GM12878 (cell line): ENCODE measurements around the gene SATB2. TPM values are rescaled to one million over a fixed set of nuclear protein-coding genes. Genes with fewer than 3 reads are reported as not detected.

Source experiments
- ATAC-seq: fragments of 200-7000 bp; cut with Tn5 transposase; 3 replicates; pipeline ENCODE4 v1.9.1; 2020; ENCODE audit warnings: mild to moderate bottlenecking, moderate library complexity
- BruUV-seq: library from RNA; stranded (reverse); fragments of 400-500 nt; replicated peaks from 2 replicates; lab custom pipeline; 2021; lab: Mats Ljungman, UMichigan
- CTCF ChIA-PET: fragments of 300-600 bp; sonication (Branson Sonifier 250); formaldehyde crosslinking; extraction: SDS; loops from one replicate; lab custom pipeline; 2021; ENCODE audit warnings: inconsistent platforms; lab: Yijun Ruan, JAX
- POLR2A ChIA-PET: fragments of 350-600 bp; formaldehyde crosslinking; extraction: SDS; loops from one replicate; lab custom pipeline; 2021; ENCODE audit warnings: inconsistent platforms; lab: Charles Lee
- RAD21 ChIA-PET: fragments of 300-600 bp; sonication (Branson Sonifier 250); formaldehyde crosslinking; loops from one replicate; lab custom pipeline; 2023; ENCODE audit warnings: antibody characterized with exemption; ENCODE audit not compliant: unreplicated experiment; lab: Charles Lee
- SMC1A ChIA-PET: fragments of 300-600 bp; sonication (Branson Sonifier 250); formaldehyde crosslinking; loops from one replicate; lab custom pipeline; 2023; ENCODE audit not compliant: unreplicated experiment, uncharacterized antibody; lab: Charles Lee
- DNase-seq: peaks from one replicate; pipeline ENCODE4 v3.0.0-alpha.2; 2011; ENCODE audit warnings: low read depth, low spot score
- FAIRE-seq: peaks from 3 replicates; lab custom pipeline; 2011; peaks lifted over from hg19 to GRCh38; lab: Jason Lieb, UNC
- H2AFZ ChIP-seq: 2 replicates; pipeline ENCODE4 v1.6.0; 2011; ENCODE audit warnings: low read depth, low read length, control low read depth; ENCODE audit not compliant: control insufficient read depth
- H3K27ac ChIP-seq: 2 replicates; pipeline ENCODE4 v1.5.1; 2011; ENCODE audit warnings: control low read depth; ENCODE audit not compliant: control insufficient read depth, insufficient read depth
- H3K27me3 ChIP-seq, 2 experiments: replicated peaks in 1 of 2; 2 replicates each; pipeline versions ENCODE4 v1.6.0 to v1.6.1; 2011; ENCODE audit warnings: low read length in 1 of 2; ENCODE audit not compliant: control insufficient read depth in 2 of 2, insufficient read depth in 2 of 2
- H3K36me3 ChIP-seq, 2 experiments: 2 replicates each; pipeline ENCODE4 v1.5.1; 2011; ENCODE audit warnings: low read length in 1 of 2; ENCODE audit not compliant: control insufficient read depth in 2 of 2, insufficient read depth in 2 of 2
- H3K4me1 ChIP-seq: 2 replicates; pipeline ENCODE4 v1.6.1; 2011; ENCODE audit warnings: mild to moderate bottlenecking, low read length, moderate library complexity, mixed read lengths; ENCODE audit not compliant: control insufficient read depth, insufficient read depth
- H3K4me2 ChIP-seq: 2 replicates; pipeline ENCODE4 v1.6.0; 2011; ENCODE audit warnings: control low read depth; ENCODE audit not compliant: control insufficient read depth, insufficient read depth
- H3K4me3 ChIP-seq: fragments of 200-600 bp; sonication (generic); 2 replicates; pipeline ENCODE4 v1.5.1; 2016
- H3K79me2 ChIP-seq: 2 replicates; pipeline ENCODE4 v1.6.0; 2011; ENCODE audit warnings: low read length; ENCODE audit not compliant: control insufficient read depth, insufficient read depth
- H3K9ac ChIP-seq: 2 replicates; pipeline ENCODE4 v1.8.0; 2011; ENCODE audit warnings: low read length, control low read depth, mixed read lengths; ENCODE audit not compliant: control insufficient read depth, insufficient read depth
- H3K9me3 ChIP-seq: replicated peaks from 3 replicates; pipeline ENCODE4 v1.5.1; 2011; ENCODE audit warnings: mild to moderate bottlenecking, low read length; ENCODE audit not compliant: control insufficient read depth, insufficient read depth
- H4K20me1 ChIP-seq: 2 replicates; pipeline ENCODE4 v1.6.0; 2011; ENCODE audit not compliant: control insufficient read depth, insufficient read depth
- BCLAF1 ChIP-seq: fragments of 450-650 bp; IDR thresholded peaks from 2 replicates; pipeline ENCODE4 v1.6.1; 2017; ENCODE audit warnings: antibody characterized with exemption, mild to moderate bottlenecking, moderate library complexity
- NBN ChIP-seq: fragments of 450-650 bp; IDR thresholded peaks from 2 replicates; pipeline ENCODE4 v1.6.1; 2016
- PKNOX1 ChIP-seq: fragments of 450-650 bp; IDR thresholded peaks from 2 replicates; pipeline ENCODE4 v1.6.1; 2016; ENCODE audit warnings: mild to moderate bottlenecking
- SP1 ChIP-seq: IDR thresholded peaks from one replicate; pipeline ENCODE4 v1.6.1; 2011; ENCODE audit warnings: low read depth, low read length
- TCF12 ChIP-seq: IDR thresholded peaks from 2 replicates; pipeline ENCODE4 v1.6.1; 2011; ENCODE audit warnings: low read depth, mild to moderate bottlenecking, low read length
- ZBED1 ChIP-seq: IDR thresholded peaks from 2 replicates; pipeline ENCODE4 v1.6.1; 2016; ENCODE audit warnings: borderline replicate concordance
- WGBS: methylation state at CpG from one replicate; pipeline ENCODE4 v1.1.6; 2016; ENCODE audit warnings: low lambda C conversion rate; ENCODE audit not compliant: insufficient replicate concordance, insufficient coverage; ENCODE audit errors: missing lambda C conversion rate; 5-methylcytosine and 5-hydroxymethylcytosine counted together
- in situ Hi-C: fragments of 300-500 bp; cut with MboI; formaldehyde crosslinking; loops from 9 replicates; pipeline ENCODE4 v1.14.3; 2018; ENCODE audit warnings: mixed read lengths
- intact Hi-C: fragments of 100-400 bp; cut with micrococcal nuclease; formaldehyde crosslinking; loops from one replicate; pipeline ENCODE4 v1.14.2; 2022; ENCODE audit not compliant: unreplicated experiment
- polyA plus RNA-seq, 11 experiments: library from polyadenylated mRNA; depleted of rRNA in 4 of 11; unstranded in 6 of 11; stranded (reverse) in 5 of 11; fragments of >200 nt; fragmentation: Nextera tagmentation in 4 of 11; fragmentation: Illumina TruSeq in 1 of 11; extraction: Ambion mirVana in 4 of 11; extraction: Trizol in 1 of 11; gene quantifications; 1 replicate in 1 of 11; 2 replicates in 10 of 11; pipeline versions ENCODE4 v1.2.1 to v1.2.3, GENCODE V29; 2011 to 2016; ENCODE audit warnings: inconsistent platforms in 2 of 11, missing spikeins in 2 of 11, low read depth in 1 of 11
- total RNA-seq, 4 experiments: library from RNA; depleted of rRNA in 3 of 4; stranded (reverse); fragments of >200 nt in 3 of 4; fragmentation: Illumina TruSeq in 1 of 4; extraction: Trizol in 1 of 4; gene quantifications; 2 replicates each; pipeline versions ENCODE4 v1.2.1 to v1.2.3, GENCODE V29; 2013 to 2021

The SATB2 gene
- total and polyA plus RNA-seq, 10 of the 15 experiments (the other 5 are each of a cell fraction or from before 2014, with no cell fraction given): 0.03 to 0.56 (median 0.08) TPM; not detected in 3

- H3K36me3 ChIP-seq: no peaks in the 10 kb centered on the region
- BruUV-seq: no TSS peak
These were observed 24.4 kb downstream of the SATB2 start for GRCh38 chr2:199433204-199433832.

More at GRCh38 chr2:199433204-199433832, 24.4 kb downstream of the SATB2 start:
- no peaks in the 10 kb centered on the region for H3K79me2 ChIP-seq
- no peak overlapping the region for H3K4me2 ChIP-seq
- H3K9me3 ChIP-seq: no peaks in the 10 kb centered on the region
- H2AFZ ChIP-seq: no peak overlapping the region
- ATAC-seq (peak; percentile 59), DNase-seq (no peak), FAIRE-seq (peak; percentile 31)
- no peak overlapping the region for H3K4me3 ChIP-seq
- H3K9ac ChIP-seq: no peak overlapping the region
- ChIA-PET SMC1A (interaction anchor here (1.0 to 1.1 kb wide), 2 partner anchors 9 to 20 kb away, joined by 3 to 4 read pairs; no protein-coding TSS in a partner anchor), RAD21 (no interaction called here), POLR2A (no interaction called here), CTCF (no interaction called here)
- H4K20me1 ChIP-seq: no peaks in the 10 kb centered on the region
- no peak overlapping the region for H3K27ac ChIP-seq
- no peak for TF ChIP-seq TCF12
- 0 out of 2 replicates have a peak, but pooled peaks have one; percentile 13 for TF ChIP-seq PKNOX1
- TF ChIP-seq BCLAF1: no peak
- no peak for TF ChIP-seq NBN
- TF ChIP-seq SP1: no peak
- TF ChIP-seq ZBED1: no peak
- intact Hi-C loops: no loop called here
- H3K27me3 ChIP-seq: no peaks in the 10 kb centered on the region
- in situ Hi-C loops: no loop called here
- WGBS: 48% methylated on average over 11 of the region's 11 CpGs
- H3K4me1 ChIP-seq: no peaks in the 10 kb centered on the region
